Thoracic aorta (tissue), 2 donors: ENCODE results near the gene BPIFA3. TPM values are rescaled to one million over a fixed set of nuclear protein-coding genes. Genes with fewer than 3 reads are reported as not detected.

Source experiments
- ATAC-seq: fragments of 150-250 bp; one replicate; pipeline ENCODE4 v1.8.0; 2017; ENCODE audit warnings: low read depth; ENCODE audit not compliant: insufficient number of reproducible peaks, low FRiP score
- DNase-seq: peaks from one replicate; pipeline ENCODE4 v3.0.0-alpha.2; 2020; ENCODE audit warnings: low spot score
- H3K27ac ChIP-seq, 2 donors: fragments of 200-600 bp; sonication (generic); 1 replicate in 1 of 2; 2 replicates in 1 of 2; pipeline ENCODE4 v1.5.1; 2016; ENCODE audit warnings: mild to moderate bottlenecking in 2 of 2, moderate library complexity in 2 of 2
- H3K27me3 ChIP-seq: fragments of 200-600 bp; sonication (generic); replicated peaks from 2 replicates; pipeline ENCODE4 v1.6.0; 2016; ENCODE audit warnings: mild to moderate bottlenecking; ENCODE audit not compliant: insufficient read depth
- H3K36me3 ChIP-seq: fragments of 200-600 bp; sonication (generic); one replicate; pipeline ENCODE4 v1.5.1; 2016
- H3K4me1 ChIP-seq, 2 donors: fragments of 200-600 bp; sonication (generic); 1 replicate in 1 of 2; 2 replicates in 1 of 2; pipeline versions ENCODE4 v1.5.1 to v1.6.0; 2016; ENCODE audit warnings: low read depth in 2 of 2, mild to moderate bottlenecking in 1 of 2; ENCODE audit not compliant: control insufficient read depth in 1 of 2
- H3K4me3 ChIP-seq: fragments of 200-600 bp; sonication (generic); 2 replicates; pipeline ENCODE4 v1.5.1; 2016; ENCODE audit warnings: mild to moderate bottlenecking
- H3K9me3 ChIP-seq: fragments of 200-600 bp; sonication (generic); 2 replicates; pipeline ENCODE4 v1.5.1; 2016
- CTCF ChIP-seq: fragments of 200-600 bp; sonication (generic); IDR thresholded peaks from one replicate; pipeline ENCODE4 v1.5.1; 2019; ENCODE audit warnings: antibody characterized with exemption
- total RNA-seq, 2 donors: library from RNA; depleted of rRNA; stranded (reverse); fragments of >200 nt; gene quantifications; one replicate each; pipeline versions ENCODE4 v1.1.0 to v1.2.3, GENCODE V29; 2016

The BPIFA3 gene
- total RNA-seq, 2 donors from 2014 or later: not detected

DNA sequence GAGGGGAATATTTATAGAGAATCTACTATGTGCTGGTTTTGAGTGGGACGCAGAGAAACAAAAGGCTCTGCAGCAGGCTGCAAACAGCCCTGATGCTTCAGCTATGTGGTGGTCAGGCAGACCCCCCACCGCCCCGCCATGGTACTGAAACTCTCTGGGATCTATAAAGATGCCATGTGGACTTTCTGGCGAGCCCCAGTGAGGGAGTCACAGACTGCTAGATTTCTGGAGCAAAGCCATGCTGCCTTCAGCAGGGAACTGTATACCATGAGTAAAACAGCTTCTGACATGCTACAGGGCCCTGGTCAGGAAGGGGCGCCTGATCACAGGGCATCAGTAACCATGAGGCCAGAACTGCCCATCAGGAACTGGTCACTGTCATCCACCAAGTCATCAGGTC lies 46.6 kb downstream of the BPIFA3 start:
- no peaks in the 10 kb centered on the region for H3K9me3 ChIP-seq
- DNase-seq (no peak), ATAC-seq (no peak)
- H3K4me3 ChIP-seq: no peak overlapping the region
- H3K27ac ChIP-seq: no peak overlapping the region
- TF ChIP-seq CTCF: no peak
- H3K27me3 ChIP-seq: no peaks in the 10 kb centered on the region
- no peaks in the 10 kb centered on the region for H3K36me3 ChIP-seq
- H3K4me1 ChIP-seq: no peaks in the 10 kb centered on the region

GRCh38 chr20:33267701-33268100 lies 50.5 kb downstream of the BPIFA3 start:
- Histone ChIP-seq H3K27me3 (no peaks in the 10 kb centered on the region), H3K27ac (no peak overlapping the region), H3K4me3 (no peak overlapping the region), H3K9me3 (no peaks in the 10 kb centered on the region), H3K36me3 (no peaks in the 10 kb centered on the region), H3K4me1 (no peaks in the 10 kb centered on the region)
- no peak for ATAC-seq
- no peak for TF ChIP-seq CTCF
- no peak for DNase-seq

DNA sequence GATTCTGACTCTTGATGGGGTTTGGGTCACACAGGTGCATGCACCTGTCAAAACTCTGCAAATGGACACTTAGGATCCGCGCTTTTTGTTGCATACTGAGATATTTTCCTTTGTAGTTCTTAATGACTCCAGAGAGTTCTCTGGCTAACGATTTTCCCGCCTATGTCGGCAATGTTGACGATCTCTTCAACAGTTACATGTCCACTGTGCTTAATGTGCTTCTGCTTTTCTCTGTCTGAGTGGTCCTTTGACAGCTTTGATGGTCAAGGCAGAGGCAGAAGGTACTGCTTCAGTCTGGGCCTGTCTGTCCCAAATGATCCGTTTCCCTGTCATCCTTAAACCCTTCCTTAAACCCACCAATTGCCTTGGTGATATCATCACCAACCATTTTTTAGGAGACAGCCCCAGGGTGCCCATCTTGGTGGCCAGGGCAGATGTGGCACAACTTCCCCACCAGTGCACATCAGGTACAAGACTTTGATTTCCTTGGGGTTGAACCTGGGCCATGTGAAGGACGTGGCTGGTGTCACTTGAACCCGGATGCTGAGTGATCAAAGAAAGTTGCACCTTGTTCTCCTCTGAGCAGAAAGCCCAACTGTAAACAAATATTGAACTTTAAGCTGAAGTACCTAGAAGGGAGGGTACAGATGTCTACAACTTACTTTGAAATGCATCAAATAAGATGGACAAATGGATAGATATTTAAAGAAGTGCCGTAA lies 55.2 kb downstream of the BPIFA3 start:
- ATAC-seq (no peak), DNase-seq (no peak)
- Histone ChIP-seq H3K36me3 (no peaks in the 10 kb centered on the region), H3K4me3 (no peak overlapping the region), H3K9me3 (no peaks in the 10 kb centered on the region), H3K27me3 (no peaks in the 10 kb centered on the region), H3K27ac (no peak overlapping the region), H3K4me1 (no peaks in the 10 kb centered on the region)
- TF ChIP-seq CTCF: no peak

DNA sequence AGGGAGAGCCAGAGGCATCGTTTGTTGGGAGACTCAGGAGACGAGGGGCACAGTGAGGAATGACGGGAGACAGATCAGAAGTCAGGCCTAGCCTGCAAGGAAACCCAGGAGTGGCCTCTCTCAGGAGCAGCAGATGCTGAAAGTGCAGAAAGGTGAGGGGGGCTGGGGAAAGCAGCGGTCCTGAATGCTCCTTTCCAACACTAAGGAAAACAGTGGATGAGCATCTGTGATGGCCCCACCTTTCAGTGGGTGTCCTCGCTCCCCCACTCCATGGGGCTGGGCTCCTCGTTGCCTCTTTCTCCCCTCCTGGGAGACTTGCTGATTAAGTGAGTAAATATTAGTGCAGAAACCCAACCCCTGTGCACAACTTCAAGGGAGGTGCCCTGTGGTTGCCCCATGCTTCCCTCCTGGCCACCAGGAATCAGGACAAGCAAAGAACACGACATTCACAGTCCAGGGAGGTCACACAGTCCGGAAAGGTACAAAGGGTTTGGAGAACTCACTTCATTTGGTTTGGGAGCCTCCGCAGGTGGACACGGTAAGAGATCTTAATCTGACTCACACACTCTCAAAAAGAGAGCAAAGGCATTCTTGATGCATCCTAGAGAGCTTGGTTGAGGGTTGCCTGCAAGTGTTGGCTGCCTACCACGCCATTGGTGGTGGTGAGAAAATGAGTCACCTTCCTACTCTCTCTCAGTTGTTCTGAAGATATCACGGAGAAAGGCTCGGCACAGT lies 56.1 kb downstream of the BPIFA3 start:
- TF ChIP-seq CTCF: no peak
- DNase-seq: no peak
- no peak for ATAC-seq

GRCh38 chr20:33275215-33275614 lies 58.1 kb downstream of the BPIFA3 start:
- Histone ChIP-seq H3K27ac (no peak overlapping the region), H3K4me3 (no peak overlapping the region), H3K36me3 (no peaks in the 10 kb centered on the region), H3K9me3 (no peaks in the 10 kb centered on the region), H3K4me1 (no peaks in the 10 kb centered on the region), H3K27me3 (no peaks in the 10 kb centered on the region)
- ATAC-seq: no peak
- no peak for TF ChIP-seq CTCF
- DNase-seq: no peak

More for the DNA sequence above, 56.1 kb downstream of the BPIFA3 start:
- no peaks in the 10 kb centered on the region for H3K4me1 ChIP-seq
- H3K4me3 ChIP-seq: no peak overlapping the region
- no peaks in the 10 kb centered on the region for H3K36me3 ChIP-seq
- H3K9me3 ChIP-seq: no peaks in the 10 kb centered on the region
- no peak overlapping the region for H3K27ac ChIP-seq
- H3K27me3 ChIP-seq: no peaks in the 10 kb centered on the region
